K562 (cell line): ENCODE measurements around the gene PGD. TPM values are rescaled to one million over a fixed set of nuclear protein-coding genes. Genes with fewer than 3 reads are reported as not detected.
A peak's percentile ranks its signal among the peaks of the same experiment; 100 is the strongest.

Experiments used
- BACH1 ChIP-seq: fragments of 200-800 bp; sonication (Bioruptor generic); IDR thresholded peaks from 2 replicates; pipeline ENCODE4 v1.6.1; 2016; ENCODE audit warnings: missing genetic modification characterization, missing compliant biosample characterization
- C11orf30 ChIP-seq: fragments of 450-650 bp; IDR thresholded peaks from 2 replicates; pipeline ENCODE4 v1.6.1; 2016; ENCODE audit warnings: low read depth, mild to moderate bottlenecking
- CEBPG ChIP-seq, 3 experiments: fragments of 200-800 bp in 1 of 3; sonication (Bioruptor generic) in 1 of 3; sonication (generic) in 1 of 3; formaldehyde crosslinking in 1 of 3; IDR thresholded peaks in 2 of 3; conservative IDR thresholded peaks in 1 of 3; 2 replicates each; pipeline versions ENCODE4 v1.6.1 to v1.8.0; 2016 to 2022; ENCODE audit warnings: missing compliant biosample characterization in 2 of 3, missing genetic modification characterization in 2 of 3, mild to moderate bottlenecking in 1 of 3, missing genetic modification reagents in 1 of 3
- GATA2 ChIP-seq: sonication (generic); formaldehyde crosslinking; IDR thresholded peaks from 2 replicates; pipeline ENCODE4 v1.4.0; 2020; ENCODE audit warnings: mild to moderate bottlenecking, missing genetic modification reagents
- JUND ChIP-seq, 2 experiments: IDR thresholded peaks; 2 replicates in 1 of 2; 3 replicates in 1 of 2; pipeline ENCODE4 v1.6.1; 2011; ENCODE audit warnings: borderline replicate concordance in 2 of 2, low read depth in 2 of 2, low read length in 2 of 2, improper control_type of control experiment in 1 of 2, missing biosample characterization in 1 of 2, missing genetic modification characterization in 1 of 2, missing genetic modification reagents in 1 of 2
- KAT8 ChIP-seq: fragments of 450-650 bp; IDR thresholded peaks from 2 replicates; pipeline ENCODE4 v1.6.1; 2016; ENCODE audit warnings: low read depth, mild to moderate bottlenecking
- NEUROD1 ChIP-seq: fragments of 150-350 bp; IDR thresholded peaks from 2 replicates; pipeline ENCODE4 v1.6.1; 2014; ENCODE audit warnings: borderline replicate concordance, low read length, low read depth; ENCODE audit not compliant: partially characterized antibody
- NFE2 ChIP-seq: IDR thresholded peaks from 2 replicates; pipeline ENCODE4 v1.6.1; 2014; ENCODE audit warnings: antibody characterized with exemption, low read depth
- NFXL1 ChIP-seq: fragments of 450-650 bp; formaldehyde crosslinking; IDR thresholded peaks from 2 replicates; pipeline ENCODE4 v1.4.0; 2021; ENCODE audit warnings: mild to moderate bottlenecking
- POLR2AphosphoS5 ChIP-seq: IDR thresholded peaks from 2 replicates; pipeline ENCODE4 v1.6.1; 2011; ENCODE audit warnings: mild to moderate bottlenecking, low read depth, low read length, moderate library complexity; ENCODE audit not compliant: control insufficient read depth, insufficient read depth
- RBM14 ChIP-seq: fragments of 200-400 bp; formaldehyde crosslinking; IDR thresholded peaks from 2 replicates; pipeline ENCODE4 v1.6.1; 2018; ENCODE audit warnings: low read depth, mild to moderate bottlenecking, low read length, moderate library complexity, borderline replicate concordance; ENCODE audit not compliant: insufficient read depth
- RBM34 ChIP-seq: fragments of 200-400 bp; formaldehyde crosslinking; IDR thresholded peaks from 2 replicates; pipeline ENCODE4 v1.6.1; 2018; ENCODE audit warnings: low read length, borderline replicate concordance; ENCODE audit not compliant: insufficient read depth
- SOX6 ChIP-seq: fragments of 450-650 bp; IDR thresholded peaks from 2 replicates; pipeline ENCODE4 v1.6.1; 2014; ENCODE audit warnings: mild to moderate bottlenecking
- TRIM24 ChIP-seq, 2 experiments: fragments of 450-650 bp; IDR thresholded peaks; 2 replicates each; pipeline ENCODE4 v1.6.1; 2016
- ZNF551 ChIP-seq: fragments of 250-450 bp; sonication (Bioruptor Pico); IDR thresholded peaks from 2 replicates; pipeline ENCODE4 v1.5.0; 2021; ENCODE audit warnings: mild to moderate bottlenecking, moderate library complexity
- polyA plus RNA-seq, 8 experiments: library from polyadenylated mRNA; depleted of rRNA in 4 of 8; stranded (reverse) in 5 of 8; unstranded in 3 of 8; fragments of >200 nt; fragmentation: Nextera tagmentation in 2 of 8; fragmentation: Illumina TruSeq in 1 of 8; extraction: Ambion mirVana in 2 of 8; extraction: Trizol in 1 of 8; gene quantifications; 2 replicates each; pipeline versions ENCODE4 v1.2.1 to v1.2.3, GENCODE V29; 2011 to 2014; ENCODE audit warnings: inconsistent platforms in 1 of 8, missing spikeins in 1 of 8
- total RNA-seq, 7 experiments: library from RNA; depleted of rRNA in 6 of 7; stranded (reverse); fragments of >200 nt in 6 of 7; fragmentation: Illumina TruSeq in 2 of 7; extraction: Trizol in 2 of 7; gene quantifications; 2 replicates each; pipeline versions ENCODE4 v1.2.1 to v1.2.3, GENCODE V29; 2011 to 2021; ENCODE audit warnings: low replicate concordance in 1 of 7
- TF ChIP-seq, protein P1 (sequence below), 2 experiments: fragments of 250-450 bp in 1 of 2; fragments of 450-650 bp in 1 of 2; sonication (Bioruptor Pico) in 1 of 2; IDR thresholded peaks; 2 replicates each; pipeline versions ENCODE4 v1.6.1 to v1.8.0; 2016 to 2021; ENCODE audit warnings: mild to moderate bottlenecking in 2 of 2, moderate library complexity in 2 of 2, missing compliant biosample characterization in 1 of 2, missing genetic modification characterization in 1 of 2
- TF ChIP-seq, protein P2 (sequence below): fragments of 450-650 bp; conservative IDR thresholded peaks from 2 replicates; pipeline ENCODE4 v1.6.1; 2016; ENCODE audit warnings: missing genetic modification characterization, low read depth, mild to moderate bottlenecking, missing compliant biosample characterization, moderate library complexity
- TF ChIP-seq, protein P3 (sequence below): fragments of 450-650 bp; IDR thresholded peaks from 2 replicates; pipeline ENCODE4 v1.6.1; 2016

The PGD gene
- total and polyA plus RNA-seq, 9 of the 15 experiments (the other 6 are each of a cell fraction or from before 2014, with no cell fraction given) = 177 to 542 (median 270) TPM

DNA sequence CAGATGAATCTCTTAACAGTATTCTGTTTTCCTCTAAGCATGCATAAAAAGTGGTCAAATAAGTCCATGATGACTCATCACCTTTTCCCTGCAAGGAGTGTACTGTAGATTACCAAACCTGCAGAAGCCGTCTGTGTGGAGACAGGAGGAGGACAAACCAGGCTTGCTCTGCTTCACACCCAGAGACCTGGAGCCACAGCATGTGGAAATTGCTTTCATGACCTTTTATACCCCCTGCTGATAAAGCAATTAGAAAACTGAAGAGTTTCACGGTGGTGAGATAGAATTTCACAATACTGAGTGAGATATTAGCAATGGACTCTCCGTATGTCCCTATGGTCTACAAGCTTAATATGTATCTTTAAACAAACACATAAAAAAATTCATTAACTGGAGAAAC lies 60.3 kb downstream of the PGD start (continued):
- TF ChIP-seq BACH1 = peak; percentile 80
- TF ChIP-seq TRIM24 (IDR thresholded peaks at IDR 0.05) = peak; percentile 52 to 61; a peak in 2 of 4 replicates
- peak; percentile 64 for TF ChIP-seq POLR2AphosphoS5
- TF ChIP-seq NFXL1 (CRISPR knock-in tag) = no peak
- TF ChIP-seq, protein P1, sequence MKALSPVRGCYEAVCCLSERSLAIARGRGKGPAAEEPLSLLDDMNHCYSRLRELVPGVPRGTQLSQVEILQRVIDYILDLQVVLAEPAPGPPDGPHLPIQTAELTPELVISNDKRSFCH (CRISPR knock-in tag; IDR thresholded peaks at IDR 0.05) = no peak
- TF ChIP-seq, protein P1 (tag; IDR thresholded peaks at IDR 0.05) = peak; percentile 76
- TF ChIP-seq, protein P2, sequence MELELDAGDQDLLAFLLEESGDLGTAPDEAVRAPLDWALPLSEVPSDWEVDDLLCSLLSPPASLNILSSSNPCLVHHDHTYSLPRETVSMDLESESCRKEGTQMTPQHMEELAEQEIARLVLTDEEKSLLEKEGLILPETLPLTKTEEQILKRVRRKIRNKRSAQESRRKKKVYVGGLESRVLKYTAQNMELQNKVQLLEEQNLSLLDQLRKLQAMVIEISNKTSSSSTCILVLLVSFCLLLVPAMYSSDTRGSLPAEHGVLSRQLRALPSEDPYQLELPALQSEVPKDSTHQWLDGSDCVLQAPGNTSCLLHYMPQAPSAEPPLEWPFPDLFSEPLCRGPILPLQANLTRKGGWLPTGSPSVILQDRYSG (tag) = 0 out of 2 replicates have a peak, but pooled peaks have one; percentile 54
- no peak for TF ChIP-seq RBM14
- no peak for TF ChIP-seq RBM34
- peak; percentile 45; the same call in 1 of the 2 replicates for TF ChIP-seq CEBPG (CRISPR knock-in tag; IDR thresholded peaks at IDR 0.05)
- peak; percentile 87 to 90 for TF ChIP-seq CEBPG (tag; conservative IDR thresholded peaks at IDR 0.05 in 1 of 2, IDR thresholded peaks at IDR 0.05 in 1 of 2)
- no peak for TF ChIP-seq NEUROD1
- no peak for TF ChIP-seq ZNF551 (CRISPR knock-in tag)
- 0 out of 2 replicates have a peak, but pooled peaks have one; percentile 28 for TF ChIP-seq GATA2
- TF ChIP-seq SOX6 = peak; percentile 69
- TF ChIP-seq, protein P3, sequence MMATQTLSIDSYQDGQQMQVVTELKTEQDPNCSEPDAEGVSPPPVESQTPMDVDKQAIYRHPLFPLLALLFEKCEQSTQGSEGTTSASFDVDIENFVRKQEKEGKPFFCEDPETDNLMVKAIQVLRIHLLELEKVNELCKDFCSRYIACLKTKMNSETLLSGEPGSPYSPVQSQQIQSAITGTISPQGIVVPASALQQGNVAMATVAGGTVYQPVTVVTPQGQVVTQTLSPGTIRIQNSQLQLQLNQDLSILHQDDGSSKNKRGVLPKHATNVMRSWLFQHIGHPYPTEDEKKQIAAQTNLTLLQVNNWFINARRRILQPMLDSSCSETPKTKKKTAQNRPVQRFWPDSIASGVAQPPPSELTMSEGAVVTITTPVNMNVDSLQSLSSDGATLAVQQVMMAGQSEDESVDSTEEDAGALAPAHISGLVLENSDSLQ = 0 out of 2 replicates have a peak, but pooled peaks have one; percentile 8
- TF ChIP-seq JUND (IDR thresholded peaks at IDR 0.05; ENCODE audit: borderline replicate concordance, low read depth, low read length) = peak; percentile 95
- TF ChIP-seq JUND (tag; IDR thresholded peaks at IDR 0.05; ENCODE audit: borderline replicate concordance, low read depth, low read length) = peak; percentile 95
- TF ChIP-seq NFE2 = peak; percentile 96
- no peak for TF ChIP-seq KAT8
- TF ChIP-seq C11orf30 = peak; percentile 99
